Frontal cortex (tissue), 4 donors: ENCODE data around the gene MYH8. TPM values are rescaled to one million over a fixed set of nuclear protein-coding genes. Genes with fewer than 3 reads are reported as not detected.

Source experiments
- DNase-seq, 2 donors: peaks; one replicate each; pipeline ENCODE4 v3.0.0; 2012; ENCODE audit warnings: low spot score in 2 of 2
- FAIRE-seq: peaks from 2 replicates; lab custom pipeline; 2012; peaks lifted over from hg19 to GRCh38; lab: Jason Lieb, UNC
- total RNA-seq: library from RNA; depleted of rRNA; stranded (reverse); fragments of >200 nt; gene quantifications from one replicate; pipeline ENCODE4 v1.2.3, GENCODE V29; 2014
- donor health status: control.
- donor health status: control.
- donor health status: control.

MYH8 gene
- under 0.01 TPM for total RNA-seq

GRCh38 chr17:10421900-10422542 lies at the start of gene MYH8:
Gene MYH8, minus strand, starts transcription at chr17:10421950. Its CDS starts 1,723 bp downstream, at chr17:10420227.
- FAIRE-seq (no peak), DNase-seq (no peak)

- no peak for DNase-seq
- no peak for FAIRE-seq
These were observed 47.7 kb upstream of the MYH8 start, which contains the start of gene MYH4 for GRCh38 chr17:10469459-10469858. Gene MYH4, minus strand, starts transcription at chr17:10469559. Its CDS starts 2,814 bp downstream, at chr17:10466745.

GRCh38 chr17:10463402-10463801 lies 41.7 kb upstream of the MYH8 start:
- FAIRE-seq = no peak
- DNase-seq = no peak

GRCh38 chr17:10460062-10460461 lies 38.3 kb upstream of the MYH8 start:
- FAIRE-seq = no peak
- no peak for DNase-seq

GRCh38 chr17:10458701-10459100 lies 37.0 kb upstream of the MYH8 start:
- FAIRE-seq = no peak
- no peak for DNase-seq

- FAIRE-seq = no peak
- no peak for DNase-seq
These were observed 36.2 kb upstream of the MYH8 start for GRCh38 chr17:10457952-10458351.

GRCh38 chr17:10447026-10447931 lies 25.5 kb upstream of the MYH8 start:
- DNase-seq = no peak
- FAIRE-seq = no peak

- DNase-seq = no peak
- no peak for FAIRE-seq
These were observed 18.1 kb upstream of the MYH8 start for GRCh38 chr17:10439816-10440215.

GRCh38 chr17:10435096-10435495 lies 13.3 kb upstream of the MYH8 start:
- DNase-seq (no peak), FAIRE-seq (no peak)

- FAIRE-seq (no peak), DNase-seq (no peak)
These were observed 7.8 kb upstream of the MYH8 start for GRCh38 chr17:10429421-10430045.

GRCh38 chr17:10428781-10429180 lies 7.0 kb upstream of the MYH8 start:
- FAIRE-seq (no peak), DNase-seq (no peak)

- DNase-seq (no peak), FAIRE-seq (no peak)
These were observed 539 bp downstream of the MYH8 start for GRCh38 chr17:10421211-10421610.

GRCh38 chr17:10420811-10421210 lies 939 bp downstream of the MYH8 start:
- no peak for DNase-seq
- no peak for FAIRE-seq

GRCh38 chr17:10417431-10417830 lies 4.3 kb downstream of the MYH8 start:
- FAIRE-seq = no peak
- DNase-seq = no peak

- DNase-seq (no peak), FAIRE-seq (no peak)
These were observed 6.6 kb downstream of the MYH8 start for GRCh38 chr17:10415161-10415560.

GRCh38 chr17:10403589-10403988 lies 18.2 kb downstream of the MYH8 start:
- DNase-seq (no peak), FAIRE-seq (no peak)

GRCh38 chr17:10398352-10398751 lies 23.4 kb downstream of the MYH8 start:
- DNase-seq (no peak), FAIRE-seq (no peak)

- FAIRE-seq (no peak), DNase-seq (no peak)
These were observed 25.1 kb downstream of the MYH8 start for GRCh38 chr17:10396524-10397163.

- no peak for FAIRE-seq
These were observed 27.4 kb downstream of the MYH8 start for GRCh38 chr17:10394201-10394887.

GRCh38 chr17:10392880-10393279 lies 28.9 kb downstream of the MYH8 start:
- FAIRE-seq (no peak), DNase-seq (no peak)

More at GRCh38 chr17:10394201-10394887, 27.4 kb downstream of the MYH8 start:
- no peak for DNase-seq
